Adrenal gland (tissue), 5 donors: ENCODE data around the gene CFAP299.

Experiments
- CTCF ChIP-seq, 6 experiments: fragments of 450-650 bp in 4 of 6; fragments of 200-600 bp in 2 of 6; sonication (generic) in 1 of 6; IDR thresholded peaks; 1 replicate in 5 of 6; 2 replicates in 1 of 6; pipeline versions ENCODE4 v1.5.1 to v1.8.0; 2016 to 2021; ENCODE audit warnings: antibody characterized with exemption in 6 of 6, mild to moderate bottlenecking in 2 of 6, moderate library complexity in 1 of 6
- POLR2A ChIP-seq, 2 donors: fragments of 450-650 bp; IDR thresholded peaks; one replicate each; pipeline ENCODE4 v1.6.1; 2017; ENCODE audit warnings: antibody characterized with exemption in 2 of 2, mild to moderate bottlenecking in 2 of 2, moderate library complexity in 1 of 2
- donor health status: DM: no; HTN: no; CAD: no.

GRCh38 chr4:80751200-80751599 is 415.7 kb downstream of the CFAP299 start:
- TF ChIP-seq POLR2A (IDR thresholded peaks at IDR 0.05) (no peak), CTCF (IDR thresholded peaks at IDR 0.05) (no peak)
